Mammary epithelial cell (primary cell): ENCODE measurements around the gene C4orf50.

Source experiments
- EZH2 ChIP-seq: IDR thresholded peaks from 2 replicates; pipeline ENCODE4 v1.6.1; 2012; ENCODE audit warnings: low read length, inconsistent platforms, borderline replicate concordance
- TF ChIP-seq, protein P1 (sequence below), 2 donors: IDR thresholded peaks in 1 of 2; conservative IDR thresholded peaks in 1 of 2; 2 replicates each; pipeline ENCODE4 v1.5.1; 2011 to 2012; ENCODE audit warnings: inconsistent platforms in 2 of 2, low read length in 2 of 2, mild to moderate bottlenecking in 2 of 2, control low read depth in 1 of 2, low read depth in 1 of 2; ENCODE audit not compliant: insufficient read depth in 1 of 2; ENCODE audit errors: extremely low read depth in 1 of 2

DNA sequence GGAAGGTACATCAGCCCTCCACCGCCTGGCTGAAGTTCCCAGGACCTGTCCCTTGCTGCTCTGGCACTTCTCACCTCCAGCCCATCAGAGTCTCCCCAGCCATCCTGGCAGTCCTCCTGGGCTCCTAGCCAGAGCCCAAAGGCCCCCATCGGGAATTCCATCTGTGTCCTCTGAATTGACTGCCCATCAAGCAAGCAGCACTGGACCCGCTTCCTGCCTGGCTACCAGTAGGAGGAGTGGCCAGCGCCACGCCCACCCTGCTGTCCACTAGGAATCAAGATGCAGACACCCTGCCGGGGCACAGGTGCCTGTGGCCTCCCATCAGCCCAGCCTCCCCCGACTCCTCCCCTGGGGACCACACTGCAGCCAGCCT, 47.2 kb downstream of the C4orf50 start:
- TF ChIP-seq, protein P1, sequence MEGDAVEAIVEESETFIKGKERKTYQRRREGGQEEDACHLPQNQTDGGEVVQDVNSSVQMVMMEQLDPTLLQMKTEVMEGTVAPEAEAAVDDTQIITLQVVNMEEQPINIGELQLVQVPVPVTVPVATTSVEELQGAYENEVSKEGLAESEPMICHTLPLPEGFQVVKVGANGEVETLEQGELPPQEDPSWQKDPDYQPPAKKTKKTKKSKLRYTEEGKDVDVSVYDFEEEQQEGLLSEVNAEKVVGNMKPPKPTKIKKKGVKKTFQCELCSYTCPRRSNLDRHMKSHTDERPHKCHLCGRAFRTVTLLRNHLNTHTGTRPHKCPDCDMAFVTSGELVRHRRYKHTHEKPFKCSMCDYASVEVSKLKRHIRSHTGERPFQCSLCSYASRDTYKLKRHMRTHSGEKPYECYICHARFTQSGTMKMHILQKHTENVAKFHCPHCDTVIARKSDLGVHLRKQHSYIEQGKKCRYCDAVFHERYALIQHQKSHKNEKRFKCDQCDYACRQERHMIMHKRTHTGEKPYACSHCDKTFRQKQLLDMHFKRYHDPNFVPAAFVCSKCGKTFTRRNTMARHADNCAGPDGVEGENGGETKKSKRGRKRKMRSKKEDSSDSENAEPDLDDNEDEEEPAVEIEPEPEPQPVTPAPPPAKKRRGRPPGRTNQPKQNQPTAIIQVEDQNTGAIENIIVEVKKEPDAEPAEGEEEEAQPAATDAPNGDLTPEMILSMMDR (conservative IDR thresholded peaks at IDR 0.05 in 1 of 2, IDR thresholded peaks at IDR 0.05 in 1 of 2; ENCODE audit: extremely low read depth in 1 of 2, insufficient read depth in 1 of 2, low read depth in 1 of 2, low read length in 2 of 2): no peak
- no peak for TF ChIP-seq EZH2
